ENCODE results near the gene NCOA6. TPM values are rescaled to one million over a fixed set of nuclear protein-coding genes. Genes with fewer than 3 reads are reported as not detected.

The NCOA6 gene
- total RNA-seq, 1 donor from 2014 or later: 43.3 TPM

GRCh38 chr20:34703061-34703423 is 122.4 kb downstream of the NCOA6 start:
- peaks cover 33% of the 10 kb centered on the region for H3K4me1 Mint-ChIP-seq (ENCODE audit: low read depth)
- peaks cover 2% of the 10 kb centered on the region for H3K27me3 Mint-ChIP-seq (ENCODE audit: low read depth)
- no peaks in the 10 kb centered on the region for H3K36me3 Mint-ChIP-seq (ENCODE audit: low read depth)
- DNase-seq (ENCODE audit: low spot score): no peak
- H3K27ac Mint-ChIP-seq (ENCODE audit: unreplicated experiment): peak overlapping the region; percentile 97
- H3K4me3 Mint-ChIP-seq (ENCODE audit: unreplicated experiment): peak overlapping the region; percentile 97
- H3K9me3 Mint-ChIP-seq (ENCODE audit: low read depth): no peaks in the 10 kb centered on the region
- no peak for TF ChIP-seq CTCF (IDR thresholded peaks at IDR 0.05)

GRCh38 chr20:34701405-34702085 is 123.9 kb downstream of the NCOA6 start:
- no peak for TF ChIP-seq CTCF (IDR thresholded peaks at IDR 0.05)
- H3K27me3 Mint-ChIP-seq (ENCODE audit: low read depth): peaks cover 6% of the 10 kb centered on the region
- H3K36me3 Mint-ChIP-seq (ENCODE audit: low read depth): no peaks in the 10 kb centered on the region
- H3K4me3 Mint-ChIP-seq (ENCODE audit: unreplicated experiment): no peak overlapping the region
- H3K27ac Mint-ChIP-seq (ENCODE audit: unreplicated experiment): no peak overlapping the region
- peaks cover 29% of the 10 kb centered on the region for H3K4me1 Mint-ChIP-seq (ENCODE audit: low read depth)
- no peaks in the 10 kb centered on the region for H3K9me3 Mint-ChIP-seq (ENCODE audit: low read depth)
- DNase-seq (ENCODE audit: low spot score): no peak

GRCh38 chr20:34693414-34693813 is 132.0 kb downstream of the NCOA6 start:
- Mint-ChIP-seq H3K4me1 (ENCODE audit: low read depth) (no peaks in the 10 kb centered on the region), H3K27me3 (ENCODE audit: low read depth) (peaks cover 6% of the 10 kb centered on the region), H3K4me3 (ENCODE audit: unreplicated experiment) (no peak overlapping the region), H3K36me3 (ENCODE audit: low read depth) (no peaks in the 10 kb centered on the region), H3K9me3 (ENCODE audit: low read depth) (no peaks in the 10 kb centered on the region), H3K27ac (ENCODE audit: unreplicated experiment) (no peak overlapping the region)
- DNase-seq (ENCODE audit: low spot score): no peak
- no peak for TF ChIP-seq CTCF (IDR thresholded peaks at IDR 0.05)

- Mint-ChIP-seq H3K9me3 (ENCODE audit: low read depth) (no peaks in the 10 kb centered on the region), H3K27me3 (ENCODE audit: low read depth) (peaks cover 3% of the 10 kb centered on the region), H3K4me1 (ENCODE audit: low read depth) (no peaks in the 10 kb centered on the region), H3K27ac (ENCODE audit: unreplicated experiment) (no peak overlapping the region), H3K4me3 (ENCODE audit: unreplicated experiment) (no peak overlapping the region), H3K36me3 (ENCODE audit: low read depth) (no peaks in the 10 kb centered on the region)
- no peak for DNase-seq (ENCODE audit: low spot score)
- no peak for TF ChIP-seq CTCF (IDR thresholded peaks at IDR 0.05)
These were observed 133.6 kb downstream of the NCOA6 start for GRCh38 chr20:34691838-34692237.

- H3K9me3 Mint-ChIP-seq (ENCODE audit: low read depth): no peaks in the 10 kb centered on the region
- TF ChIP-seq CTCF (IDR thresholded peaks at IDR 0.05): no peak
- H3K27me3 Mint-ChIP-seq (ENCODE audit: low read depth): no peaks in the 10 kb centered on the region
These were observed 136.0 kb downstream of the NCOA6 start for GRCh38 chr20:34689486-34689885.

More at GRCh38 chr20:34689486-34689885, 136.0 kb downstream of the NCOA6 start:
- DNase-seq (ENCODE audit: low spot score): no peak
- Mint-ChIP-seq H3K4me1 (ENCODE audit: low read depth) (no peaks in the 10 kb centered on the region), H3K4me3 (ENCODE audit: unreplicated experiment) (no peak overlapping the region), H3K36me3 (ENCODE audit: low read depth) (no peaks in the 10 kb centered on the region), H3K27ac (ENCODE audit: unreplicated experiment) (no peak overlapping the region)
